Chondrocyte (in vitro differentiated cells): ENCODE data around the gene HLCS. TPM values are rescaled to one million over a fixed set of nuclear protein-coding genes. Genes with fewer than 3 reads are reported as not detected.
A peak's percentile ranks its signal among the peaks of the same experiment; 100 is the strongest.

Experiments used
- DNase-seq: peaks from one replicate; pipeline ENCODE4 v3.0.0; 2021; ENCODE audit warnings: mixed read lengths, low spot score
- H3K27ac Mint-ChIP-seq: one replicate; pipeline ENCODE4 v1.8.0; 2021; ENCODE audit warnings: mild to moderate bottlenecking, moderate library complexity, mixed read lengths; ENCODE audit not compliant: unreplicated experiment
- H3K27me3 Mint-ChIP-seq: 2 replicates; pipeline ENCODE4 v1.8.0; 2021; ENCODE audit warnings: low read depth, mixed read lengths
- H3K36me3 Mint-ChIP-seq: 2 replicates; pipeline ENCODE4 v1.8.0; 2021; ENCODE audit warnings: low read depth, mixed read lengths
- H3K4me1 Mint-ChIP-seq: 2 replicates; pipeline ENCODE4 v1.8.0; 2021; ENCODE audit warnings: low read depth, mild to moderate bottlenecking, mixed read lengths
- H3K4me3 Mint-ChIP-seq: one replicate; pipeline ENCODE4 v1.8.0; 2021; ENCODE audit warnings: mild to moderate bottlenecking, moderate library complexity, mixed read lengths; ENCODE audit not compliant: unreplicated experiment
- H3K9me3 Mint-ChIP-seq: 2 replicates; pipeline ENCODE4 v1.8.0; 2021; ENCODE audit warnings: low read depth, mixed read lengths
- CTCF ChIP-seq: fragments of 200-600 bp; sonication (generic); IDR thresholded peaks from 2 replicates; pipeline ENCODE4 v1.5.0; 2021; ENCODE audit warnings: antibody characterized with exemption, mild to moderate bottlenecking, moderate library complexity
- total RNA-seq: library from RNA; stranded (reverse); gene quantifications from 3 replicates; pipeline ENCODE4 v1.2.1, GENCODE V29; 2021

The HLCS gene
- total RNA-seq, 1 donor from 2014 or later: 30.4 TPM

GRCh38 chr21:36929622-36930021 lies 36.8 kb downstream of the HLCS start:
- Mint-ChIP-seq H3K36me3 (peaks cover 12% of the 10 kb centered on the region), H3K4me3 (no peak overlapping the region)
- DNase-seq: no peak

GRCh38 chr21:36928960-36929359 lies 37.5 kb downstream of the HLCS start:
- H3K27me3 Mint-ChIP-seq: no peaks in the 10 kb centered on the region
- peaks cover 8% of the 10 kb centered on the region for H3K4me1 Mint-ChIP-seq
- H3K9me3 Mint-ChIP-seq: no peaks in the 10 kb centered on the region
- peaks cover 12% of the 10 kb centered on the region for H3K36me3 Mint-ChIP-seq
- no peak for DNase-seq
- no peak for TF ChIP-seq CTCF
- peak overlapping the region; percentile 12 for H3K27ac Mint-ChIP-seq
- H3K4me3 Mint-ChIP-seq: no peak overlapping the region

More at GRCh38 chr21:36929622-36930021, 36.8 kb downstream of the HLCS start:
- TF ChIP-seq CTCF: peak; percentile 40
- Mint-ChIP-seq H3K27me3 (no peaks in the 10 kb centered on the region), H3K27ac (no peak overlapping the region), H3K9me3 (no peaks in the 10 kb centered on the region), H3K4me1 (peaks cover 8% of the 10 kb centered on the region)

- Mint-ChIP-seq H3K9me3 (no peaks in the 10 kb centered on the region), H3K27me3 (no peaks in the 10 kb centered on the region), H3K27ac (peak overlapping the region; percentile 61), H3K36me3 (peaks cover 7% of the 10 kb centered on the region), H3K4me3 (no peak overlapping the region), H3K4me1 (peaks cover 17% of the 10 kb centered on the region)
- DNase-seq: no peak
- TF ChIP-seq CTCF: peak; percentile 99
These were observed 38.8 kb downstream of the HLCS start for GRCh38 chr21:36927719-36928117.

- Mint-ChIP-seq H3K4me3 (no peak overlapping the region), H3K9me3 (no peaks in the 10 kb centered on the region), H3K4me1 (peaks cover 17% of the 10 kb centered on the region), H3K36me3 (peaks cover 7% of the 10 kb centered on the region), H3K27me3 (no peaks in the 10 kb centered on the region), H3K27ac (peak overlapping the region; percentile 9)
- no peak for DNase-seq
- TF ChIP-seq CTCF: no peak
These were observed 39.3 kb downstream of the HLCS start for GRCh38 chr21:36926989-36927718.

GRCh38 chr21:36923270-36923669 lies 43.2 kb downstream of the HLCS start:
- H3K36me3 Mint-ChIP-seq: peaks cover 3% of the 10 kb centered on the region
- H3K27ac Mint-ChIP-seq: peak overlapping the region; percentile 69
- H3K4me3 Mint-ChIP-seq: no peak overlapping the region
- peaks cover 20% of the 10 kb centered on the region for H3K4me1 Mint-ChIP-seq
- no peaks in the 10 kb centered on the region for H3K27me3 Mint-ChIP-seq
- DNase-seq: no peak
- no peak for TF ChIP-seq CTCF
- no peaks in the 10 kb centered on the region for H3K9me3 Mint-ChIP-seq
